Smooth muscle cell (in vitro differentiated cells): ENCODE measurements around the gene ANKS1B. TPM values are rescaled to one million over a fixed set of nuclear protein-coding genes. Genes with fewer than 3 reads are reported as not detected.

Source experiments
- DNase-seq: peaks from one replicate; lab custom pipeline; 2025; ENCODE audit not compliant: unreplicated experiment; lab: John Stamatoyannopoulos, UW
- H2AFZ ChIP-seq: fragments of 200-600 bp; sonication (generic); 2 replicates; pipeline ENCODE4 v1.6.0; 2016; ENCODE audit warnings: antibody characterized with exemption, low read depth, mild to moderate bottlenecking
- H3F3A ChIP-seq: fragments of 200-600 bp; sonication (generic); 2 replicates; pipeline ENCODE4 v1.6.0; 2017; ENCODE audit warnings: antibody characterized with exemption, low read depth
- H3K27ac ChIP-seq: fragments of 200-600 bp; sonication (generic); 2 replicates; pipeline ENCODE4 v1.5.1; 2016; ENCODE audit warnings: low read depth, mild to moderate bottlenecking
- H3K27me3 ChIP-seq: fragments of 200-600 bp; sonication (generic); 2 replicates; pipeline ENCODE4 v1.6.1; 2016; ENCODE audit warnings: low read depth, mild to moderate bottlenecking
- H3K36me3 ChIP-seq: fragments of 200-600 bp; sonication (generic); 2 replicates; pipeline ENCODE4 v1.5.1; 2016; ENCODE audit warnings: low read depth
- H3K4me1 ChIP-seq: fragments of 200-600 bp; sonication (generic); 2 replicates; pipeline ENCODE4 v1.5.1; 2016; ENCODE audit warnings: low read depth
- H3K4me2 ChIP-seq: fragments of 200-600 bp; sonication (generic); 2 replicates; pipeline ENCODE4 v1.6.0; 2016; ENCODE audit warnings: mild to moderate bottlenecking
- H3K4me3 ChIP-seq: fragments of 200-600 bp; sonication (generic); 2 replicates; pipeline ENCODE4 v1.5.1; 2016; ENCODE audit warnings: mild to moderate bottlenecking
- H3K79me2 ChIP-seq: fragments of 200-600 bp; sonication (generic); 2 replicates; pipeline ENCODE4 v1.6.0; 2016; ENCODE audit warnings: low read depth, mild to moderate bottlenecking
- H3K9ac ChIP-seq: fragments of 200-600 bp; sonication (generic); 2 replicates; pipeline ENCODE4 v1.6.0; 2016; ENCODE audit warnings: low read depth
- H3K9me3 ChIP-seq: fragments of 200-600 bp; sonication (generic); replicated peaks from 2 replicates; pipeline ENCODE4 v1.5.1; 2016; ENCODE audit warnings: low read depth
- H4K20me1 ChIP-seq: fragments of 200-600 bp; sonication (generic); 2 replicates; pipeline ENCODE4 v1.6.0; 2016; ENCODE audit warnings: low read depth
- CTCF ChIP-seq: fragments of 200-600 bp; sonication (generic); IDR thresholded peaks from 2 replicates; pipeline ENCODE4 v1.5.1; 2017; ENCODE audit warnings: borderline replicate concordance, mild to moderate bottlenecking, antibody characterized with exemption; ENCODE audit not compliant: insufficient read depth, poor library complexity, severe bottlenecking
- WGBS: methylation state at CpG from one replicate; pipeline ENCODE4 v1.1.7; 2016; ENCODE audit warnings: low lambda C conversion rate; 5-methylcytosine and 5-hydroxymethylcytosine counted together
- polyA plus RNA-seq: library from polyadenylated mRNA; unstranded; fragments of >200 nt; fragmentation: Nextera tagmentation; extraction: Ambion mirVana; gene quantifications from 2 replicates; pipeline ENCODE4 v1.2.1, GENCODE V29; 2016
- total RNA-seq: library from RNA; depleted of rRNA; stranded (reverse); fragments of >200 nt; gene quantifications from 2 replicates; pipeline ENCODE4 v1.2.3, GENCODE V29; 2014

Gene ANKS1B
- total and polyA plus RNA-seq, 2 experiments from 2014 or later: 0.47 to 7.3 TPM

- Histone ChIP-seq H3K36me3 (no peaks in the 10 kb centered on the region), H3K27ac (no peak overlapping the region), H3K9me3 (no peaks in the 10 kb centered on the region), H3K9ac (no peak overlapping the region), H3K4me1 (peaks cover 7% of the 10 kb centered on the region), H3F3A (no peaks in the 10 kb centered on the region), H3K27me3 (no peaks in the 10 kb centered on the region), H3K4me2 (no peak overlapping the region), H2AFZ (no peak overlapping the region), H3K79me2 (no peaks in the 10 kb centered on the region), H4K20me1 (no peaks in the 10 kb centered on the region), H3K4me3 (no peak overlapping the region)
- DNase-seq: no peak
- no peak for TF ChIP-seq CTCF
- WGBS: 61% methylated on average over 2 of the region's 2 CpGs
Measured at GRCh38 chr12:98911396-98911795, 1073.3 kb downstream of the ANKS1B start.

- no peaks in the 10 kb centered on the region for H4K20me1 ChIP-seq
- H3K4me1 ChIP-seq: peaks cover 7% of the 10 kb centered on the region
- H3K27me3 ChIP-seq: no peaks in the 10 kb centered on the region
- no peak overlapping the region for H3K27ac ChIP-seq
- H2AFZ ChIP-seq: no peak overlapping the region
- no peaks in the 10 kb centered on the region for H3F3A ChIP-seq
- no peak for DNase-seq
- H3K36me3 ChIP-seq: no peaks in the 10 kb centered on the region
- no peaks in the 10 kb centered on the region for H3K79me2 ChIP-seq
- no peak overlapping the region for H3K4me2 ChIP-seq
- H3K9ac ChIP-seq: no peak overlapping the region
- 16% methylated on average over 2 of the region's 2 CpGs for WGBS
- no peak for TF ChIP-seq CTCF
- no peaks in the 10 kb centered on the region for H3K9me3 ChIP-seq
- no peak overlapping the region for H3K4me3 ChIP-seq
Measured at GRCh38 chr12:98909746-98910145, 1075.0 kb downstream of the ANKS1B start.

GRCh38 chr12:98908866-98909265 is 1075.9 kb downstream of the ANKS1B start:
- DNase-seq: no peak
- no peak for TF ChIP-seq CTCF
- H3K27ac ChIP-seq: no peak overlapping the region
- H3K79me2 ChIP-seq: no peaks in the 10 kb centered on the region
- H3K36me3 ChIP-seq: no peaks in the 10 kb centered on the region
- no peaks in the 10 kb centered on the region for H3K9me3 ChIP-seq
- H3K4me1 ChIP-seq: peaks cover 7% of the 10 kb centered on the region
- H3K9ac ChIP-seq: no peak overlapping the region
- H2AFZ ChIP-seq: no peak overlapping the region
- WGBS: 73% methylated on average over 6 of the region's 6 CpGs
- no peak overlapping the region for H3K4me3 ChIP-seq
- H3K4me2 ChIP-seq: no peak overlapping the region
- H4K20me1 ChIP-seq: no peaks in the 10 kb centered on the region
- H3F3A ChIP-seq: no peaks in the 10 kb centered on the region
- no peaks in the 10 kb centered on the region for H3K27me3 ChIP-seq

GRCh38 chr12:98903875-98904274 is 1080.9 kb downstream of the ANKS1B start:
- H3K79me2 ChIP-seq: no peaks in the 10 kb centered on the region
- no peak overlapping the region for H3K9ac ChIP-seq
- no peaks in the 10 kb centered on the region for H4K20me1 ChIP-seq
- H2AFZ ChIP-seq: no peak overlapping the region
- no peak overlapping the region for H3K4me3 ChIP-seq
- no peak overlapping the region for H3K4me2 ChIP-seq
- peaks cover 5% of the 10 kb centered on the region for H3K27me3 ChIP-seq
- no peaks in the 10 kb centered on the region for H3F3A ChIP-seq
- H3K9me3 ChIP-seq: no peaks in the 10 kb centered on the region
- no peak for TF ChIP-seq CTCF
- H3K4me1 ChIP-seq: no peaks in the 10 kb centered on the region
- H3K27ac ChIP-seq: no peak overlapping the region
- no peak for DNase-seq
- no peaks in the 10 kb centered on the region for H3K36me3 ChIP-seq
